Neural cell (in vitro differentiated cells): ENCODE measurements around the gene CENPP. TPM values are rescaled to one million over a fixed set of nuclear protein-coding genes. Genes with fewer than 3 reads are reported as not detected.

Experiments used
- H2AFZ ChIP-seq: fragments of 200-600, 300-800 bp; sonication (generic), shearing (Covaris generic); 2 replicates; pipeline ENCODE4 v1.6.0; 2014; ENCODE audit warnings: low read depth, mild to moderate bottlenecking, antibody characterized with exemption, low read length, moderate library complexity
- H3F3A ChIP-seq: fragments of 200-600 bp; shearing (Covaris generic); 2 replicates; pipeline ENCODE4 v1.6.1; 2016; ENCODE audit warnings: mild to moderate bottlenecking, moderate library complexity, mixed read lengths, antibody characterized with exemption, low read length; ENCODE audit not compliant: insufficient read depth, poor library complexity, severe bottlenecking
- H3K27ac ChIP-seq: fragments of 200-600, 300-800 bp; sonication (generic), shearing (Covaris generic); 2 replicates; pipeline ENCODE4 v1.5.1; 2014; ENCODE audit warnings: mild to moderate bottlenecking, low read length, moderate library complexity
- H3K27me3 ChIP-seq: fragments of 300-800, 200-600 bp; sonication (generic), shearing (Covaris generic); 2 replicates; pipeline ENCODE4 v1.6.0; 2014; ENCODE audit warnings: mild to moderate bottlenecking, low read depth, low read length, moderate library complexity; ENCODE audit not compliant: insufficient read depth
- H3K36me3 ChIP-seq: fragments of 300-800, 200-600 bp; sonication (generic), shearing (Covaris generic); 2 replicates; pipeline ENCODE4 v1.5.1; 2014; ENCODE audit warnings: mild to moderate bottlenecking, antibody characterized with exemption, low read length, moderate library complexity; ENCODE audit not compliant: insufficient read depth
- H3K4me2 ChIP-seq: fragments of 300-800, 200-600 bp; sonication (generic), shearing (Covaris generic); 2 replicates; pipeline ENCODE4 v1.6.0; 2014; ENCODE audit warnings: mild to moderate bottlenecking, low read length
- H3K4me3 ChIP-seq: fragments of 300-800, 200-600 bp; sonication (generic), shearing (Covaris generic); 2 replicates; pipeline ENCODE4 v1.5.1; 2014; ENCODE audit warnings: mild to moderate bottlenecking, low read length, moderate library complexity
- H3K79me2 ChIP-seq: fragments of 200-600 bp; shearing (Covaris generic); replicated peaks from 2 replicates; pipeline ENCODE4 v1.6.0; 2014; ENCODE audit warnings: mild to moderate bottlenecking, low read length, moderate library complexity; ENCODE audit not compliant: insufficient read depth
- H3K9ac ChIP-seq: fragments of 300-800, 200-600 bp; sonication (generic), shearing (Covaris generic); 2 replicates; pipeline ENCODE4 v1.6.1; 2016; ENCODE audit warnings: mild to moderate bottlenecking, low read length, mixed read lengths
- H3K9me2 ChIP-seq: fragments of 200-600 bp; shearing (Covaris generic); 2 replicates; pipeline ENCODE4 v1.6.1; 2016; ENCODE audit warnings: mild to moderate bottlenecking, low read length, mixed read lengths; ENCODE audit not compliant: insufficient read depth
- H3K9me3 ChIP-seq: fragments of 200-600, 300-800 bp; sonication (generic), shearing (Covaris generic); 2 replicates; pipeline ENCODE4 v1.6.1; 2016; ENCODE audit warnings: mild to moderate bottlenecking, mixed run types, low read length, moderate library complexity, mixed read lengths
- H4K20me1 ChIP-seq: fragments of 200-600 bp; shearing (Covaris generic); 2 replicates; pipeline ENCODE4 v1.6.1; 2016; ENCODE audit warnings: mild to moderate bottlenecking, mixed run types; ENCODE audit not compliant: insufficient read depth
- CTCF ChIP-seq: fragments of 450-650 bp; IDR thresholded peaks from 2 replicates; pipeline ENCODE4 v1.5.1; 2014; ENCODE audit warnings: antibody characterized with exemption, mild to moderate bottlenecking, moderate library complexity; ENCODE audit not compliant: poor library complexity, severe bottlenecking
- EP300 ChIP-seq: fragments of 450-650 bp; conservative IDR thresholded peaks from 2 replicates; pipeline ENCODE4 v1.6.1; 2014; ENCODE audit warnings: antibody characterized with exemption, mild to moderate bottlenecking, moderate library complexity; ENCODE audit not compliant: poor library complexity, severe bottlenecking
- EZH2 ChIP-seq: fragments of 200-600, 300-800 bp; shearing (Covaris generic), sonication (generic); IDR thresholded peaks from 2 replicates; pipeline ENCODE4 v1.6.1; 2014; ENCODE audit warnings: antibody characterized with exemption, low read length, borderline replicate concordance, mild to moderate bottlenecking; ENCODE audit not compliant: insufficient read depth, poor library complexity, severe bottlenecking
- MXI1 ChIP-seq: fragments of 450-650 bp; conservative IDR thresholded peaks from 2 replicates; pipeline ENCODE4 v1.6.1; 2014; ENCODE audit warnings: antibody characterized with exemption, mild to moderate bottlenecking; ENCODE audit not compliant: poor library complexity, severe bottlenecking
- POLR2AphosphoS5 ChIP-seq: IDR thresholded peaks from 2 replicates; pipeline ENCODE4 v1.6.1; 2012
- RAD21 ChIP-seq: fragments of 450-650 bp; conservative IDR thresholded peaks from 2 replicates; pipeline ENCODE4 v1.6.1; 2014; ENCODE audit warnings: antibody characterized with exemption, mild to moderate bottlenecking, moderate library complexity
- REST ChIP-seq: IDR thresholded peaks from 2 replicates; pipeline ENCODE4 v1.6.1; 2012; ENCODE audit warnings: borderline replicate concordance
- SMC3 ChIP-seq: fragments of 450-650 bp; conservative IDR thresholded peaks from 2 replicates; pipeline ENCODE4 v1.6.1; 2014; ENCODE audit warnings: antibody characterized with exemption, mild to moderate bottlenecking, moderate library complexity; ENCODE audit not compliant: poor library complexity
- TAF1 ChIP-seq: IDR thresholded peaks from 2 replicates; pipeline ENCODE4 v1.6.1; 2012; ENCODE audit warnings: low read depth
- polyA plus RNA-seq: library from polyadenylated mRNA; depleted of rRNA; stranded (reverse); fragments of >200 nt; gene quantifications from 2 replicates; pipeline ENCODE4 v1.2.3, GENCODE V29; 2014

Gene CENPP
- polyA plus RNA-seq, 1 donor from 2014 or later: 5.0 TPM

- H3K36me3 ChIP-seq: no peaks in the 10 kb centered on the region
- no peak overlapping the region for H2AFZ ChIP-seq
- TF ChIP-seq MXI1 (no peak), TAF1 (no peak), EZH2 (no peak), REST (no peak), EP300 (no peak), CTCF (no peak), RAD21 (no peak), POLR2AphosphoS5 (no peak), SMC3 (no peak)
- H3K9ac ChIP-seq: no peak overlapping the region
- H3K4me2 ChIP-seq: no peak overlapping the region
- no peaks in the 10 kb centered on the region for H3K27me3 ChIP-seq
- H3K9me2 ChIP-seq: no peaks in the 10 kb centered on the region
- H3K4me3 ChIP-seq: no peak overlapping the region
- no peak overlapping the region for H3K27ac ChIP-seq
- no peaks in the 10 kb centered on the region for H4K20me1 ChIP-seq
- no peaks in the 10 kb centered on the region for H3K79me2 ChIP-seq
- H3F3A ChIP-seq: no peaks in the 10 kb centered on the region
- no peaks in the 10 kb centered on the region for H3K9me3 ChIP-seq
Observed at GRCh38 chr9:92432972-92433548, 107.3 kb downstream of the CENPP start.

- no peak overlapping the region for H2AFZ ChIP-seq
- H3K36me3 ChIP-seq: no peaks in the 10 kb centered on the region
- H3K27me3 ChIP-seq: no peaks in the 10 kb centered on the region
- no peak overlapping the region for H3K4me2 ChIP-seq
- no peaks in the 10 kb centered on the region for H3K9me3 ChIP-seq
- no peak overlapping the region for H3K9ac ChIP-seq
- no peak for TF ChIP-seq EZH2
- TF ChIP-seq TAF1: no peak
- TF ChIP-seq CTCF: no peak
- TF ChIP-seq RAD21: no peak
- TF ChIP-seq POLR2AphosphoS5: no peak
- TF ChIP-seq EP300: no peak
- no peak for TF ChIP-seq SMC3
- no peak for TF ChIP-seq MXI1
- no peak for TF ChIP-seq REST
- H3F3A ChIP-seq: no peaks in the 10 kb centered on the region
- no peaks in the 10 kb centered on the region for H4K20me1 ChIP-seq
- H3K4me3 ChIP-seq: no peak overlapping the region
- no peaks in the 10 kb centered on the region for H3K79me2 ChIP-seq
- no peaks in the 10 kb centered on the region for H3K9me2 ChIP-seq
- H3K27ac ChIP-seq: no peak overlapping the region
Observed at GRCh38 chr9:92435263-92435662, 109.5 kb downstream of the CENPP start.
